ENCODE measurements around the gene CFAP299.
"Not testable (repeated sequence)": the region's sequence is repeated elsewhere in the genome, so short reads cannot be mapped to it uniquely, and the experiment has no call there.

The CFAP299 gene

DNA sequence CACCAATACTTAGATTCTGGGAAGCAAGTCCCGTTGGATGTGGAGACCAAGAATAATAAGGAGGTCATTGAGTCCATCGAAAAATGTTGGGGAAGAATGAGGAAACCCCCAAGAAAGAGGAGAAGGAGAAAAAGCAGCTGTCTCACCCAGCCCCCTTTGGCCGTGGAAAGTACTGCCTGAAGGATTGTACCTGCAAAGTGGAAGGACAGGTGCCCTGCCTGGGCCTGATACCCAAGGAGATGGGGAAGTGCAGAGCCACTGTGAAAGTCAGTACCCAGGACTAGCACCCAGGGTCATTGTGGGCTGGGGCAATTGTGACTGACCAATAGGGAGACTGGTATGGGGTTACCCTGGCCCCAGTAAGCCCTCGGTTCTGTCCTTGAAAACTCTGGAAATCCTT lies 13.8 kb upstream of the CFAP299 start:
- TF ChIP-seq POLR2AphosphoS5 (IDR thresholded peaks at IDR 0.05; ENCODE audit: low read depth, low read length) (no peak), POU2F2 (IDR thresholded peaks at IDR 0.05; ENCODE audit: low read depth, low read length) (no peak), TAF1 (IDR thresholded peaks at IDR 0.05; ENCODE audit: low read depth, low read length) (no peak), SPI1 (IDR thresholded peaks at IDR 0.05; ENCODE audit: low read depth, low read length) (no peak), PAX5 (IDR thresholded peaks at IDR 0.05; ENCODE audit: insufficient read depth, low read length, severe bottlenecking) (no peak), POLR2A (IDR thresholded peaks at IDR 0.05; ENCODE audit: low read depth, low read length) (no peak)
- DNase-seq (ENCODE audit: insufficient read length, low spot score) (no peak), FAIRE-seq (no peak)

DNA sequence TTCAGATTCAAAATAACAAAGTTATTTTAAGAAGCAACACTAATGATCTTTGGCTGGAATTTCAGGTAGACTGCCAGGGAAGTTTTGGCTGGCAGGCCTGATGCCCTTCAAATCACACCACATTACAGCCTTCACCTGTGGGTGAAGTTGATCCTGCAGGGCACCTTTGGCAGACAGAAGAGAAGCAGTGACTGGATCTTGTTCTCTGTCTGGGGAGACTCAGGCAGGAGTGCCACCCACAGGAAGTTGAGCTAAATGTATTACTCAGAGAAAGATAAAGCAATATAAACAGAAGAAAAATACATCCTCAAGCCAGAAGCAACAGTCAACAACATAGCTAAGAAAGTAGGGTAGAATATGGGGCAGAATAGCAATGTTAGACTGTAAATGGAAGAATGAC lies 12.8 kb upstream of the CFAP299 start:
- no peak for DNase-seq (ENCODE audit: insufficient read length, low spot score)
- no peak for FAIRE-seq
- TF ChIP-seq PAX5 (IDR thresholded peaks at IDR 0.05; ENCODE audit: insufficient read depth, low read length, severe bottlenecking) (no peak), POLR2A (IDR thresholded peaks at IDR 0.05; ENCODE audit: low read depth, low read length) (no peak), POU2F2 (IDR thresholded peaks at IDR 0.05; ENCODE audit: low read depth, low read length) (no peak), SPI1 (IDR thresholded peaks at IDR 0.05; ENCODE audit: low read depth, low read length) (no peak), TAF1 (IDR thresholded peaks at IDR 0.05; ENCODE audit: low read depth, low read length) (no peak), POLR2AphosphoS5 (IDR thresholded peaks at IDR 0.05; ENCODE audit: low read depth, low read length) (no peak)

DNA sequence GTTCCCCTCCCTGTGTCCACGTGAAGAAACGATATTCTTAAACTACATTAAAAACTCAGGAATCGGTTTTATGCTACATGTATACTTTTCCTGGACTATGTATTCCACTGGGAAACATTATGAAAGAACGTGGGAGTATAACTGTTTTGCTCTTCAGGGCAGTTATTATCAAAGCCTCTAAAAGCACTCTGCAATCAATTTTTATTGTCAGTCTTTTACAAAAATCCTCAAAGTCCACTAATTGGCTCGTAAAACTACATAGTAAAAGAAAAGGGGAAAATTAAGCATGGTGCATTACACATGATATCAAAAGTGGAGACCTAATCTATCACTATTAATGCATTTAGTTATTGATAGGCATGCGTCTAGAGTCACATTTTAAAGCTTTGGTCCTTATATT lies 11.4 kb upstream of the CFAP299 start:
- DNase-seq (ENCODE audit: insufficient read length, low spot score) (no peak), FAIRE-seq (no peak)
- TF ChIP-seq SPI1 (IDR thresholded peaks at IDR 0.05; ENCODE audit: low read depth, low read length) (no peak), PAX5 (IDR thresholded peaks at IDR 0.05; ENCODE audit: insufficient read depth, low read length, severe bottlenecking) (no peak), POU2F2 (IDR thresholded peaks at IDR 0.05; ENCODE audit: low read depth, low read length) (no peak), POLR2AphosphoS5 (IDR thresholded peaks at IDR 0.05; ENCODE audit: low read depth, low read length) (no peak), POLR2A (IDR thresholded peaks at IDR 0.05; ENCODE audit: low read depth, low read length) (no peak), TAF1 (IDR thresholded peaks at IDR 0.05; ENCODE audit: low read depth, low read length) (no peak)

DNA sequence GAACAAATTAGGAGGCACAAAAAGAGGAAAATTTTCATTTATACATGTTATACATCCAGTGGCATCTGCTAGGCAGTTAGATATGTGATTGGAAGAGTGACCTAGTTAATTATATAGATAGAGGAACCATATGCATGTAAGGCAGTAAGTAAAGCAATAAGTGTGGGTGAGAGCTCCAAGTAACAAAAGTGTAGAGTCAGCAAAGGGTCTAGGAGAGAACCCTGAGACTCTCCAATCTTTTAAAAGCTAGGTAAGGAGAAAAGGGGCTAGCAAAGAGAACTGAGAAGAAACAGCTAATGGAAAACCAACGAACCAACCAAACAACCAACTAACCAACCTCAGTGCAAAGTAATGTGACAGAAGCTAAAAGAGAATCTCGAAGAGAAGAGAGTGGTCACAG lies 3.8 kb upstream of the CFAP299 start:
- no peak for DNase-seq (ENCODE audit: insufficient read length, low spot score)
- TF ChIP-seq POU2F2 (IDR thresholded peaks at IDR 0.05; ENCODE audit: low read depth, low read length) (no peak), POLR2AphosphoS5 (IDR thresholded peaks at IDR 0.05; ENCODE audit: low read depth, low read length) (no peak), PAX5 (IDR thresholded peaks at IDR 0.05; ENCODE audit: insufficient read depth, low read length, severe bottlenecking) (no peak)
- no peak for FAIRE-seq

DNA sequence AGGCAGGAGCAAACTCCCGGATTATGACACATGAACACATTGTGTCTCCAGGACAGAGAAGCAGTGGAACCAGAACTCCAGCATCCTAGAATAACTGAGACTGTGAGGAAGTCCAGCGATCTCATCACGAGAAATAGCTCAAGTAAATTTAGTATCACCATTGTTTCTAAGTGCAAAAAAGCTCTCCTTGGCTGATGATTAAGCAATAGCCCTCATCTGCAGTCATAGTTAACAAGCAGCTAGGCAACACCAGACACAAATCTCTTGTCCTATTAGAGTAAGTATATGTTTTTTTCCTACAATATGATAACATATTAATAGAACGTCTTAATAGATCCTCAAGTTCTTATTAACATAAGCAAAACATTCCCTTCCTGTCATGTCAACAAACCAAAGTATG lies 2.4 kb upstream of the CFAP299 start:
- TF ChIP-seq TAF1 (IDR thresholded peaks at IDR 0.05; ENCODE audit: low read depth, low read length) (no peak), POLR2AphosphoS5 (IDR thresholded peaks at IDR 0.05; ENCODE audit: low read depth, low read length) (no peak), POLR2A (IDR thresholded peaks at IDR 0.05; ENCODE audit: low read depth, low read length) (no peak), PAX5 (IDR thresholded peaks at IDR 0.05; ENCODE audit: insufficient read depth, low read length, severe bottlenecking) (no peak), POU2F2 (IDR thresholded peaks at IDR 0.05; ENCODE audit: low read depth, low read length) (no peak), SPI1 (IDR thresholded peaks at IDR 0.05; ENCODE audit: low read depth, low read length) (no peak)
- no peak for FAIRE-seq
- DNase-seq (ENCODE audit: insufficient read length, low spot score) = no peak

DNA sequence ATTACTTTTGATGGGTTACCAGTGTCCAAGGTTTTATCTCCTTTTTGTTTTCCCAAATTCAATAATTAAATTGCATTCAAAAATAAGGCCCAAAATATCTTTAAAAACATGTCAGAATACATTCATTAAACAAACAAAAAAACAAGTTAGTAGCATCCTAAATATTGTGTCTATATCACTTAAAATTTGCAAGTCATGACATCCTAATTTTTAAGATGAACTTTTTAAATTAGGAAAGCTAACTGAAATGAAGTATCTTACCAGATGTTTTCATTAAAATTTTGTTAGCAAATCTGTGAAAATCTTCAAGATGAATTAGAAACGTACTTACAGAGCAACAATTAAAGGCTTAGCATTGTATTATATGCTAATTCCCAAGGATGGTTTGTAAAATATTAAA lies 962 bp upstream of the CFAP299 start:
- DNase-seq (ENCODE audit: insufficient read length, low spot score) (no peak), FAIRE-seq (no peak)
- no peak for TF ChIP-seq POU2F2 (IDR thresholded peaks at IDR 0.05; ENCODE audit: low read depth, low read length)
- no peak for TF ChIP-seq POLR2AphosphoS5 (IDR thresholded peaks at IDR 0.05; ENCODE audit: low read depth, low read length)
- no peak for TF ChIP-seq POLR2A (IDR thresholded peaks at IDR 0.05; ENCODE audit: low read depth, low read length)
- no peak for TF ChIP-seq TAF1 (IDR thresholded peaks at IDR 0.05; ENCODE audit: low read depth, low read length)
- no peak for TF ChIP-seq PAX5 (IDR thresholded peaks at IDR 0.05; ENCODE audit: insufficient read depth, low read length, severe bottlenecking)
- TF ChIP-seq SPI1 (IDR thresholded peaks at IDR 0.05; ENCODE audit: low read depth, low read length) = no peak

DNA sequence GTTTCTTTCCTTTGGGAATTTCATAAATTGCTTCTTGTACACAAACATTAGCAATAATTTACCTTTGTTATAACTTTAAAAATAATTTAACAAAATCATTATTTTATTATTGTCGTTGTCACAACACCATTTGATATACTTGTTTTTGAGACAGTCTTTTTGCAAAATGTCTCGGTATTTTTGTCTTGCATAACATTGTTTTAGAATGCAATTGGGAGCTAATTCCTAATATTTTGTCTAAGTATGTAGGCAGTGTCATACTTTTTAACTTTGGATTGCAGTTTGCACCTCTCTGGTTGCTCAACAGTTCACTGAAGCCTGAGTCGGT lies 340 bp upstream of the CFAP299 start:
- no peak for TF ChIP-seq POU2F2 (IDR thresholded peaks at IDR 0.05; ENCODE audit: low read depth, low read length)
- no peak for TF ChIP-seq TAF1 (IDR thresholded peaks at IDR 0.05; ENCODE audit: low read depth, low read length)
- no peak for TF ChIP-seq POLR2AphosphoS5 (IDR thresholded peaks at IDR 0.05; ENCODE audit: low read depth, low read length)
- no peak for TF ChIP-seq PAX5 (IDR thresholded peaks at IDR 0.05; ENCODE audit: insufficient read depth, low read length, severe bottlenecking)
- TF ChIP-seq SPI1 (IDR thresholded peaks at IDR 0.05; ENCODE audit: low read depth, low read length) = no peak
- no peak for TF ChIP-seq POLR2A (IDR thresholded peaks at IDR 0.05; ENCODE audit: low read depth, low read length)
- FAIRE-seq (no peak), DNase-seq (ENCODE audit: insufficient read length, low spot score) (no peak)

DNA sequence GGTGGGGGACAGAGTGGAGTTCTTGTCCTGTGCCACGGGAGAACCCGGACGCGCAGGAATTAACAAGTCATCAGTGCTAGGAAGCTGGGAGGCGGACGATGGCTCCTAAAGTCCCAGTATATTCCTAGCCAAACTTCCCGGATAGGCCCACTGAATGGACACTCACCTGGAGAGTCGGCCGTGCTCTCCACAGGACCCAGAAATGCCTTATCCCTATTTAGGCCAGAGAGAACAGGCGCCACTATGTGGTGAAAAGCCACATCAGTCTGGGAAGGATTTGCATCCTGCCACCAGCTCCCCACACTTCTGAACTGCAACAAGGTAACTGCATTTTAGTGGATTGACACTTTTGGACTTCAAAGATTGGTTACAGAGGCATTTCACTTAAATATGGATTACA lies 1.1 kb downstream of the CFAP299 start:
- no peak for TF ChIP-seq PAX5 (IDR thresholded peaks at IDR 0.05; ENCODE audit: insufficient read depth, low read length, severe bottlenecking)
- no peak for TF ChIP-seq POLR2A (IDR thresholded peaks at IDR 0.05; ENCODE audit: low read depth, low read length)
- no peak for TF ChIP-seq SPI1 (IDR thresholded peaks at IDR 0.05; ENCODE audit: low read depth, low read length)
- no peak for TF ChIP-seq POU2F2 (IDR thresholded peaks at IDR 0.05; ENCODE audit: low read depth, low read length)
- TF ChIP-seq POLR2AphosphoS5 (IDR thresholded peaks at IDR 0.05; ENCODE audit: low read depth, low read length) = no peak
- no peak for TF ChIP-seq TAF1 (IDR thresholded peaks at IDR 0.05; ENCODE audit: low read depth, low read length)
- FAIRE-seq (no peak), DNase-seq (ENCODE audit: insufficient read length, low spot score) (no peak)

DNA sequence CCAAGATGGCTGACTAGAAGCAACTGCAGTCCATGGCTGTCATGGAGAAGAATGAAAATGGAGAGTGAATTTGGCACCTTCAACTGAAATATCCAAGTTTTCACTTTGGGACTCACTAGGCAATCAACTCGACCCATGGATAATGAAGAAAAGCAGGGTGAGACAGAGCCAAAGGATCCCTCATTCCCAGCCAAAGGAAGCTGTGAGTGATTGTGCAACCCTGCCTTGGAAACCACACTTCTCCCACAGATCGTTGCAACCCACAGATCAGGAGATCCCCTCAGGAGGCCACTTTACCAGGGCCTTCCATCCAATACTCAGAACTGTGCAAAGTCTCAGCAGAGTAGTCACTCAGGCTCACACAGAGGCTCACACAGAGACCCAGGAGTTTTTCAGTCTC lies 4.5 kb downstream of the CFAP299 start:
- FAIRE-seq = no peak
- TF ChIP-seq POLR2AphosphoS5 (IDR thresholded peaks at IDR 0.05; ENCODE audit: low read depth, low read length) = no peak
- TF ChIP-seq PAX5 (IDR thresholded peaks at IDR 0.05; ENCODE audit: insufficient read depth, low read length, severe bottlenecking) = no peak
- no peak for TF ChIP-seq TAF1 (IDR thresholded peaks at IDR 0.05; ENCODE audit: low read depth, low read length)
- TF ChIP-seq POLR2A (IDR thresholded peaks at IDR 0.05; ENCODE audit: low read depth, low read length) = no peak
- no peak for TF ChIP-seq POU2F2 (IDR thresholded peaks at IDR 0.05; ENCODE audit: low read depth, low read length)
- TF ChIP-seq SPI1 (IDR thresholded peaks at IDR 0.05; ENCODE audit: low read depth, low read length) = no peak
- DNase-seq (ENCODE audit: insufficient read length, low spot score) = no peak

DNA sequence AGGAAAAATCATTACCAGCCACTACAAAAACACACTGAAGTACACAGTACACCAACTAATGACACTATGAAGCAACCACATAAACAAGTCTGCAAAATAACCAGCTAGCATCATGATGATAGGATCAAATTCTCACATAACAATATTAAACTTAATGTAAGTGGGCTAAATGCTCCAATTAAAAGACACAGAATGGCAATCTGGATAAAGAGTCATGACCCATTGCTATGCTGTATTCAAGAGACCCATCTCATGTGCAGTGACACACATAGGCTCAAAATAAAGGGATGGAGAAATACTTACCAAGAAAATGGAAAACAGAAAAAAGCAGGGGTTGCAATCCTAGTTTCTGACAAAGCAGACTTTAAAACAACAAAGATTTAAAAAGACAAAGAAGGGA lies 7.2 kb downstream of the CFAP299 start:
- DNase-seq (ENCODE audit: insufficient read length, low spot score); FAIRE-seq: not testable (repeated sequence)

Measured in GM12891 (cell line).